ENCODE measurements around the gene B4GALT2. TPM values are rescaled to one million over a fixed set of nuclear protein-coding genes. Genes with fewer than 3 reads are reported as not detected.

Gene B4GALT2
- polyA plus RNA-seq, 1 of the 3 experiments (the other 2 are of a cell fraction), result 48.0 TPM

GRCh38 chr1:43963890-43964289, 15.1 kb upstream of the B4GALT2 start:
- Histone ChIP-seq H4K20me1 (ENCODE audit: insufficient read depth) (no peaks in the 10 kb centered on the region), H3K4me2 (no peak overlapping the region), H3K79me2 (ENCODE audit: insufficient read depth) (no peaks in the 10 kb centered on the region), H3K9ac (no peak overlapping the region), H3K27me3 (ENCODE audit: insufficient read depth) (no peaks in the 10 kb centered on the region), H2AFZ (ENCODE audit: low read depth) (no peak overlapping the region), H3F3A (replicated peaks; ENCODE audit: insufficient read depth) (peaks cover 5% of the 10 kb centered on the region), H3K9me2 (no peaks in the 10 kb centered on the region), H3K27ac (ENCODE audit: low read depth in 2 of 2, low read length in 1 of 2) (no peak overlapping the region), H3K4me3 (ENCODE audit: low read depth in 2 of 2, low read length in 1 of 2) (no peak overlapping the region), H3K9me3 (no peaks in the 10 kb centered on the region), H3K36me3 (replicated peaks in 1 of 2; ENCODE audit: control insufficient read depth in 1 of 2, insufficient read depth in 2 of 2, low read length in 1 of 2) (peaks cover 3 to 51% of the 10 kb centered on the region in 2 experiments), H3K4me1 (ENCODE audit: control insufficient read depth in 1 of 2, insufficient read depth in 2 of 2, low read depth in 1 of 2, low read length in 1 of 2) (no peaks in the 10 kb centered on the region)
- TF ChIP-seq, protein P1, sequence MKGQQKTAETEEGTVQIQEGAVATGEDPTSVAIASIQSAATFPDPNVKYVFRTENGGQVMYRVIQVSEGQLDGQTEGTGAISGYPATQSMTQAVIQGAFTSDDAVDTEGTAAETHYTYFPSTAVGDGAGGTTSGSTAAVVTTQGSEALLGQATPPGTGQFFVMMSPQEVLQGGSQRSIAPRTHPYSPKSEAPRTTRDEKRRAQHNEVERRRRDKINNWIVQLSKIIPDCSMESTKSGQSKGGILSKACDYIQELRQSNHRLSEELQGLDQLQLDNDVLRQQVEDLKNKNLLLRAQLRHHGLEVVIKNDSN (IDR thresholded peaks at IDR 0.05; ENCODE audit: borderline replicate concordance, low read depth), result no peak
- no peak for TF ChIP-seq SMC3 (IDR thresholded peaks at IDR 0.05; ENCODE audit: low read depth, low read length)
- no peak for TF ChIP-seq TEAD4 (IDR thresholded peaks at IDR 0.05; ENCODE audit: borderline replicate concordance, insufficient read depth)
- TF ChIP-seq, protein P2, sequence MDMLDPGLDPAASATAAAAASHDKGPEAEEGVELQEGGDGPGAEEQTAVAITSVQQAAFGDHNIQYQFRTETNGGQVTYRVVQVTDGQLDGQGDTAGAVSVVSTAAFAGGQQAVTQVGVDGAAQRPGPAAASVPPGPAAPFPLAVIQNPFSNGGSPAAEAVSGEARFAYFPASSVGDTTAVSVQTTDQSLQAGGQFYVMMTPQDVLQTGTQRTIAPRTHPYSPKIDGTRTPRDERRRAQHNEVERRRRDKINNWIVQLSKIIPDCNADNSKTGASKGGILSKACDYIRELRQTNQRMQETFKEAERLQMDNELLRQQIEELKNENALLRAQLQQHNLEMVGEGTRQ (IDR thresholded peaks at IDR 0.05; ENCODE audit: borderline replicate concordance, low read depth, low read length), result no peak
- TF ChIP-seq ELF1 (IDR thresholded peaks at IDR 0.05), result no peak
- no peak for TF ChIP-seq RXRA (IDR thresholded peaks at IDR 0.05; ENCODE audit: borderline replicate concordance, low read depth)
- TF ChIP-seq POLR2AphosphoS5 (IDR thresholded peaks at IDR 0.05; ENCODE audit: low read depth, low read length), result no peak
- TF ChIP-seq TCF12 (IDR thresholded peaks at IDR 0.05), result no peak
- TF ChIP-seq RAD21 (IDR thresholded peaks at IDR 0.05; ENCODE audit: low read length), result no peak
- TF ChIP-seq CHD2 (IDR thresholded peaks at IDR 0.05; ENCODE audit: low read length, partially characterized antibody), result no peak
- no peak for TF ChIP-seq MXI1 (IDR thresholded peaks at IDR 0.05; ENCODE audit: low read depth, low read length)
- no peak for TF ChIP-seq FOXM1 (IDR thresholded peaks at IDR 0.05; ENCODE audit: low read depth)
- no peak for TF ChIP-seq MEF2A (IDR thresholded peaks at IDR 0.05; ENCODE audit: borderline replicate concordance, low read depth)
- TF ChIP-seq, protein P3, sequence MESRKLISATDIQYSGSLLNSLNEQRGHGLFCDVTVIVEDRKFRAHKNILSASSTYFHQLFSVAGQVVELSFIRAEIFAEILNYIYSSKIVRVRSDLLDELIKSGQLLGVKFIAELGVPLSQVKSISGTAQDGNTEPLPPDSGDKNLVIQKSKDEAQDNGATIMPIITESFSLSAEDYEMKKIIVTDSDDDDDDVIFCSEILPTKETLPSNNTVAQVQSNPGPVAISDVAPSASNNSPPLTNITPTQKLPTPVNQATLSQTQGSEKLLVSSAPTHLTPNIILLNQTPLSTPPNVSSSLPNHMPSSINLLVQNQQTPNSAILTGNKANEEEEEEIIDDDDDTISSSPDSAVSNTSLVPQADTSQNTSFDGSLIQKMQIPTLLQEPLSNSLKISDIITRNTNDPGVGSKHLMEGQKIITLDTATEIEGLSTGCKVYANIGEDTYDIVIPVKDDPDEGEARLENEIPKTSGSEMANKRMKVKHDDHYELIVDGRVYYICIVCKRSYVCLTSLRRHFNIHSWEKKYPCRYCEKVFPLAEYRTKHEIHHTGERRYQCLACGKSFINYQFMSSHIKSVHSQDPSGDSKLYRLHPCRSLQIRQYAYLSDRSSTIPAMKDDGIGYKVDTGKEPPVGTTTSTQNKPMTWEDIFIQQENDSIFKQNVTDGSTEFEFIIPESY (IDR thresholded peaks at IDR 0.05; ENCODE audit: borderline replicate concordance, low read depth), result no peak
- TF ChIP-seq GABPA (IDR thresholded peaks at IDR 0.05; ENCODE audit: low read depth), result no peak
- TF ChIP-seq RFX5 (IDR thresholded peaks at IDR 0.05; ENCODE audit: low read length), result no peak
- TF ChIP-seq RCOR1 (IDR thresholded peaks at IDR 0.05; ENCODE audit: low read length), result no peak
- WGBS (ENCODE audit: low lambda C conversion rate), result 83% methylated on average over 5 of the region's 5 CpGs
- DNase-seq, result no peak
- CTCF ChIA-PET, result interaction anchor here (1.1 to 1.2 kb wide), 2 partner anchors 26 to 29 kb away, joined by 3 read pairs; no protein-coding TSS in a partner anchor
- POLR2A ChIA-PET, result no interaction called here
